Measurements from ENCODE around the gene ARMC7. TPM values are rescaled to one million over a fixed set of nuclear protein-coding genes. Genes with fewer than 3 reads are reported as not detected.
A peak's percentile ranks its signal among the peaks of the same experiment; 100 is the strongest.
"Not testable (repeated sequence)": the region's sequence is repeated elsewhere in the genome, so short reads cannot be mapped to it uniquely, and the experiment has no call there.

Gene ARMC7
- total RNA-seq, 2 experiments from 2014 or later, result 5.4 TPM

DNA sequence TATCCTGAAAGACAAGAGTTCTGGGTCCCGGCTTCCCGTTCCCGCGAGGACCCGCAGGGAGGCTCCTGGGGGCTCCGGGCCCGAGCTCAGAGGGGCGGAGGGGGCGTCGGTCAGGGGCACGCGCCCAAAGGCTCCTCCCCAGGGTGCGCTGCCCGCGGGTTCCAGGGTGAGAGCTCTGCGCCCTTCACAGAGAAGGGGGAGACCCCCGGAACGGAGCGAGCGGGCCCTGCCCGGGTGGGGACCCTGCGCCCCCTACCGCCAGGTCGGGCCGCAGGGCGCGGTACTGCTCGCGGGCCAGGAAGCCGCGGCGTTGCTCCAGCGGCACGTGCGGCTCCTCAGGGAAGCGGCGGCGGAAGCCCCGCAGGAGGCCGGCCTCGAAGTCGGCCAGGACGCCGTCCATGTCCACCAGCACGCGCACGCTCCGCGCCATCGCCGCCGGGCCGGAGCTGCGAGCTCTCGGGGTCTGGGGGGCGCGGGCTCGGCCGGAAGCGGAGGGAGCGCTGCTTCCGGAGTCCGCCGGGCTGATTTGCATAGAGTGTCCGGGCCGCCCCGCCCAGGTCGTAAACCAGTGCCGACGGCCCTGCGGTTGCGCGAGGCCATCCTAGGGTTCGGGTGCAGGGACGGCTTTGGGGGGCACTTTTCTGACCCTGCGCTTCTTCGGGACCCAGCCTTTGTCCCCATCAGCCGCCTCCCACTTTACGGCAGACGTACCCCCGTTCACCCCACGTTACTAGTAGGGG is 21.7 kb downstream of the ARMC7 start, which contains the start of gene NT5C:
TSS of gene NT5C (minus strand) at position 465 of the 740 bp plus-strand sequence. CDS start at position 430, 35 bp downstream.
- Mint-ChIP-seq H3K36me3 (ENCODE audit: low read depth) (peaks cover 16% of the 10 kb centered on the region), H3K9me3 (no peaks in the 10 kb centered on the region), H3K4me3 (peak within 1 kb of the TSS; percentile 86), H3K27ac (peak within 1 kb of the TSS; percentile 93), H3K4me1 (ENCODE audit: low read depth) (peaks cover 12% of the 10 kb centered on the region), H3K27me3 (no peaks in the 10 kb centered on the region)
- POLR2A ChIA-PET, result interaction anchor here (0.7 to 3.9 kb wide), 16 partner anchors 9 to 170 kb away, joined by 3 to 40 read pairs (median 4); partner anchors contain the start of genes ARMC7, JPT1, NUP85 and SLC16A5
- ATAC-seq (peak; percentile 83), DNase-seq (peak; percentile 86)
- CTCF ChIA-PET, result interaction anchor here (0.6 to 9.2 kb wide), 32 partner anchors 9 to 170 kb away, joined by 3 to 147 read pairs (median 4); partner anchors contain the start of genes ARMC7, CDR2L, GGA3 and MIF4GD
- TF ChIP-seq, protein P1, sequence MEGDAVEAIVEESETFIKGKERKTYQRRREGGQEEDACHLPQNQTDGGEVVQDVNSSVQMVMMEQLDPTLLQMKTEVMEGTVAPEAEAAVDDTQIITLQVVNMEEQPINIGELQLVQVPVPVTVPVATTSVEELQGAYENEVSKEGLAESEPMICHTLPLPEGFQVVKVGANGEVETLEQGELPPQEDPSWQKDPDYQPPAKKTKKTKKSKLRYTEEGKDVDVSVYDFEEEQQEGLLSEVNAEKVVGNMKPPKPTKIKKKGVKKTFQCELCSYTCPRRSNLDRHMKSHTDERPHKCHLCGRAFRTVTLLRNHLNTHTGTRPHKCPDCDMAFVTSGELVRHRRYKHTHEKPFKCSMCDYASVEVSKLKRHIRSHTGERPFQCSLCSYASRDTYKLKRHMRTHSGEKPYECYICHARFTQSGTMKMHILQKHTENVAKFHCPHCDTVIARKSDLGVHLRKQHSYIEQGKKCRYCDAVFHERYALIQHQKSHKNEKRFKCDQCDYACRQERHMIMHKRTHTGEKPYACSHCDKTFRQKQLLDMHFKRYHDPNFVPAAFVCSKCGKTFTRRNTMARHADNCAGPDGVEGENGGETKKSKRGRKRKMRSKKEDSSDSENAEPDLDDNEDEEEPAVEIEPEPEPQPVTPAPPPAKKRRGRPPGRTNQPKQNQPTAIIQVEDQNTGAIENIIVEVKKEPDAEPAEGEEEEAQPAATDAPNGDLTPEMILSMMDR (IDR thresholded peaks at IDR 0.05), result peak; percentile 51
- intact Hi-C loops (cut with micrococcal nuclease), result no loop called here

DNA sequence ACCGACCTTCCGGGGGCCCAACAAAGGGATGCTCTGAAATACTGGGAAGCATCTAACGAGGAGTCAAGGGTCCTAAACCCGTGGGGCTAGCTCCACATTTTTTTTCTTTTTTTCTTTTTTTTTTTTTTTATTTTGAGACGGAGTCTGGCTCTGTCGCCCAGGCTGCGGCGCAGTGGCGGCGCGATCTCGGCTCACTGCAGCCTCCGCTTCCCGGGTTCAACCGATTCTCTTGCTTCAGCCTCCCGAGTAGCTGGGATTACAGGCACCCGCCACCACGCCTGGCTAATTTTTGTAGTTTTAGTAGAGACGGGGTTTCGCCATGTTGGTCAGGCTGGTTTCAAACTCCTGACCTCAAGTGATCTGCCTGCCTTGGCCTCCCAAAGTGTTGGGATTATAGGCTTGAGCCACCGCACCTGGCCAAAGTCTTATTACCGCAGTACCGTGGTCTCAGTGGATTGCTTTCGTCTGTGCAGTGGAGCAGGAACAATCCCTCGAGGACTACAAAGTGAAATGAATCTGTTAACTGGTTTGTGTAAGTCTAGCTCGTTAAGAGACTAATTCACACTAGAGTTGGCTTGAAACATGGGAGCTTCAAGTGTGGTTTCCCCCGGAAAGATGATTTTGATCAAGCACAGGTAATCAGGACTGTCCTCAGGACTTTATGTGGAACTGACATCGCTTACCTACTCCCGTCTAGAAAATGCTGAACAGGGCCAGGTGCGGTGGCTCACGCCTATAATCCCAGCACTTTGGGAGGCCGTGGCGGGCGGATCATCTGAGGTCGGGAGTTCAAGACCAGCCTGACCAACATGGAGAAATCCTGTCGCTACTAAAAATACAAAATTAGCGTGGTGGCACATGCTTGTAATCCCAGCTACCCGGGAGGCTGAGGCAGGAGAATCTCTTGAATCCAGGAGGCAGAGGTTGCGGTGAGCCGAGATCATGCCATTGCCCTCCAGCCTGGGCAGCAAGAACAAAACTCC is 22.5 kb downstream of the ARMC7 start:
- ChIA-PET CTCF (interaction anchor here (0.7 to 9.2 kb wide), 24 partner anchors 8 to 171 kb away, joined by 3 to 147 read pairs (median 4); partner anchors contain the start of genes CDR2L, MIF4GD and MRPL58), POLR2A (interaction anchor here (0.6 to 3.9 kb wide), 6 partner anchors 10 to 22 kb away, joined by 3 to 40 read pairs (median 8); partner anchors contain the start of gene JPT1)
- ATAC-seq; H3K27me3 Mint-ChIP-seq; H3K9me3 Mint-ChIP-seq; DNase-seq; intact Hi-C loops (cut with micrococcal nuclease): not testable (repeated sequence)
- Mint-ChIP-seq H3K4me3 (peak overlapping the region; percentile 86), H3K27ac (peak overlapping the region; percentile 93), H3K4me1 (ENCODE audit: low read depth) (peaks cover 12% of the 10 kb centered on the region), H3K36me3 (ENCODE audit: low read depth) (peaks cover 16% of the 10 kb centered on the region)

GRCh38 chr17:75133001-75133400 is 23.2 kb downstream of the ARMC7 start:
- Mint-ChIP-seq H3K27me3 (no peaks in the 10 kb centered on the region), H3K36me3 (ENCODE audit: low read depth) (peaks cover 16% of the 10 kb centered on the region), H3K9me3 (no peaks in the 10 kb centered on the region), H3K4me1 (ENCODE audit: low read depth) (peaks cover 12% of the 10 kb centered on the region), H3K4me3 (no peak overlapping the region), H3K27ac (no peak overlapping the region)
- POLR2A ChIA-PET, result interaction anchor here (2.1 kb wide), 1 partner anchor 21 kb away, joined by 9 read pairs; the partner anchor contains the start of gene JPT1
- intact Hi-C loops (cut with micrococcal nuclease), result no loop called here
- TF ChIP-seq, protein P1 (IDR thresholded peaks at IDR 0.05), result no peak
- DNase-seq, result no peak
- CTCF ChIA-PET, result interaction anchor here (0.7 to 9.2 kb wide), 8 partner anchors 9 to 172 kb away, joined by 3 to 147 read pairs (median 5); no protein-coding TSS in a partner anchor
- ATAC-seq, result no peak

GRCh38 chr17:75133607-75134347 is 24.0 kb downstream of the ARMC7 start:
- POLR2A ChIA-PET, result interaction anchor here (0.6 to 2.1 kb wide), 5 partner anchors 18 to 98 kb away, joined by 3 to 9 read pairs (median 4); partner anchors contain the start of gene JPT1
- DNase-seq; intact Hi-C loops (cut with micrococcal nuclease); ATAC-seq; H3K9me3 Mint-ChIP-seq; H3K4me3 Mint-ChIP-seq; H3K27ac Mint-ChIP-seq; H3K27me3 Mint-ChIP-seq: not testable (repeated sequence)
- H3K4me1 Mint-ChIP-seq (ENCODE audit: low read depth), result peaks cover 12% of the 10 kb centered on the region
- CTCF ChIA-PET, result interaction anchor here (1.0 to 9.2 kb wide), 4 partner anchors 14 to 172 kb away, joined by 3 to 147 read pairs (median 4); no protein-coding TSS in a partner anchor
- H3K36me3 Mint-ChIP-seq (ENCODE audit: low read depth), result peaks cover 17% of the 10 kb centered on the region

DNA sequence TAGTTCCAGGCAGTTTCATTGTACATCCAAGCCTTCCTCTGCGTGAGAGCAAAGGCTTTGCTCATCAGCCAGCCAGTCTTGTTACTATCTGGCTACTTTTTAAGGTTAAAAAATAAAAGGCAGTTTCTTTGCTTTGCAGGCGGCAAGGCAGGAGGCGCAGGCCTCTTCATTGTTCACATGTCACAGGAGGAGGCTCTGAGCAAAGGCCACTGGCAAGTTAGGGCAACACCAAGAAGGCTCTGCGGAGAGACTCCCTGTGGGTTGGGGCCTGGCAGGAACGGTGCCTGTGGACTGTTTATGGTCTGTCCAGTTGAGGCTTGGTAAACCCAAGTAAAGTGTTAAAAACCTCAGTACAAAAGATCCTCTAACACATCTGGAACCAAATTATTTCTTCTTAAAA is 25.7 kb downstream of the ARMC7 start:
- no peak overlapping the region for H3K4me3 Mint-ChIP-seq
- DNase-seq (no peak), ATAC-seq (no peak)
- H3K36me3 Mint-ChIP-seq (ENCODE audit: low read depth), result peaks cover 16% of the 10 kb centered on the region
- CTCF ChIA-PET, result interaction anchor here (0.9 to 9.2 kb wide), 2 partner anchors 18 to 174 kb away, joined by 3 to 147 read pairs; no protein-coding TSS in a partner anchor
- H3K27ac Mint-ChIP-seq, result peak overlapping the region; percentile 35
- POLR2A ChIA-PET, result interaction anchor here (1.7 kb wide), 1 partner anchor 10 kb away, joined by 6 read pairs; no protein-coding TSS in a partner anchor
- H3K27me3 Mint-ChIP-seq, result no peaks in the 10 kb centered on the region
- peaks cover 9% of the 10 kb centered on the region for H3K4me1 Mint-ChIP-seq (ENCODE audit: low read depth)
- TF ChIP-seq, protein P1 (IDR thresholded peaks at IDR 0.05), result no peak
- intact Hi-C loops (cut with micrococcal nuclease), result no loop called here
- no peaks in the 10 kb centered on the region for H3K9me3 Mint-ChIP-seq

Data from activated CD8-positive, alpha-beta T cell treated with anti-CD3 and anti-CD28 coated beads for 36 hours (primary cell).